ENCODE results near the gene IGFN1. TPM values are rescaled to one million over a fixed set of nuclear protein-coding genes. Genes with fewer than 3 reads are reported as not detected.

Gene IGFN1
- total and polyA plus RNA-seq, 10 donors: 0.02 to 0.03 (median 0.02) TPM; not detected in 7

GRCh38 chr1:201218409-201218808, 27.8 kb downstream of the IGFN1 start:
- DNase-seq: no peak

DNA sequence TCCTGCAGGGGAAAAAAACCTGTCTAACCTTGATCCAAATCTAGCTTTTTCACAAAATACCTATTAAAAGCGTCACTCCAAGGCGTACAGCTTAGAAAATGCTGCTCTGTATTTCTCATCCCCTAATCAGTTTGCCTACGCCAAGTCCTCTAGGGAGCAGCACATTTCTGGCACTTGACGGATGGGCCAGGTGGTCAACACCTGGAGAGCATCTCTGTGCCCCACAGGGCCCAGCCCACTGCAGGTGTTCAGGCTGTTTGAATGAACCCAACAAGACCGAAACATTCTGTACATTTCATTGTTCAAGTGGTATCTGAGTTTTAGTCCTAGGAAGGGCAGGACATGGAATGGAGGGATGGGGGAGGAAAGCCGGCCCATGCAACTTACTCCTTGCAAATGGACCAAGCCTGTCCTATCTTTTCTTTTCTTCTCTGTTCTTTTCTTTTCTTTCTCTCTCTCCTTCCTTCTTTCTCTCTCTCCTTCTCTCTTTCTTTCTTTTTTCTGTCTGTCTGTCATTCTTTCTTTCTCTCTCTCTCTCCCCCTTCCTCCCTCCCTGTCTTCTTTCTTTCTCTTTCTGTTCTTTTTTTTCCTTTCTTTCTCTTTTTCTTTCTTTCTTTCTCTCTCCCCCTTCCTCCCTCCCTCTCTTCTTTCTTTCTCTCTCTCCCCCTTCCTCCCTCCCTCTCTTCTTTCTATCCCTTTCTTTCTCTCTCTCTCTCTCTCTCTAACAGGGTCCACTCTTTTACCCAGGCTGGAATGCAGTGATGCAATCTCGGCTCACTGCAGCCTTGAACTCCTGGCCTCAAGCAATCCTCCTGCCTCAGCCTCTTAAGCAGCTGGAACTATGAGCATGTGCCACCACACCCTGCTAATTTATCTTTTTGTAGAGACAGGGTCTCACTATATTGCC, 29.1 kb downstream of the IGFN1 start:
- intact Hi-C loops (cut with DNase I; ENCODE audit: low total_unique reads): no loop called here
- H3K9me3 ChIP-seq: no peaks in the 10 kb centered on the region
- no peak overlapping the region for H3K27ac ChIP-seq
- no peak for DNase-seq
- no peak overlapping the region for H3K4me3 ChIP-seq
- WGBS, 5 donors: 86 to 91% (median 90%) methylated on average over 7 of the region's 7 CpGs
- TF ChIP-seq POLR2AphosphoS5 (IDR thresholded peaks at IDR 0.05): no peak
- TF ChIP-seq POLR2A (IDR thresholded peaks at IDR 0.05): no peak
- TF ChIP-seq CTCF (IDR thresholded peaks at IDR 0.05 in 8 of 11, conservative IDR thresholded peaks at IDR 0.05 in 3 of 11): no peak
- H3K27me3 ChIP-seq (replicated peaks in 1 of 7): peaks cover 0 to 3% (median 0%) of the 10 kb centered on the region in 7 donors
- peaks cover 0 to 4% (median 0%) of the 10 kb centered on the region in 6 donors for H3K4me1 ChIP-seq
- H3K36me3 ChIP-seq: no peaks in the 10 kb centered on the region

More at GRCh38 chr1:201218409-201218808, 27.8 kb downstream of the IGFN1 start:
- no peaks in the 10 kb centered on the region for H3K36me3 ChIP-seq
- intact Hi-C loops (cut with DNase I; ENCODE audit: low total_unique reads): no loop called here
- no peaks in the 10 kb centered on the region for H3K9me3 ChIP-seq
- WGBS, 5 donors: 92 to 96% (median 93%) methylated on average over 10 of the region's 10 CpGs
- H3K27ac ChIP-seq: no peak overlapping the region
- peaks cover 0 to 4% (median 0%) of the 10 kb centered on the region in 6 donors for H3K4me1 ChIP-seq
- TF ChIP-seq POLR2A (IDR thresholded peaks at IDR 0.05) (no peak), CTCF (IDR thresholded peaks at IDR 0.05 in 8 of 11, conservative IDR thresholded peaks at IDR 0.05 in 3 of 11) (no peak), POLR2AphosphoS5 (IDR thresholded peaks at IDR 0.05) (no peak)
- no peaks in the 10 kb centered on the region for H3K27me3 ChIP-seq (replicated peaks in 1 of 7)
- H3K4me3 ChIP-seq: no peak overlapping the region

GRCh38 chr1:201220388-201220715, 29.7 kb downstream of the IGFN1 start:
- intact Hi-C loops (cut with DNase I; ENCODE audit: low total_unique reads): no loop called here
- Histone ChIP-seq H3K4me3 (no peak overlapping the region), H3K9me3 (no peaks in the 10 kb centered on the region), H3K27me3 (replicated peaks in 1 of 7) (peaks cover 0 to 4% (median 0%) of the 10 kb centered on the region in 7 donors), H3K4me1 (peaks cover 0 to 4% (median 0%) of the 10 kb centered on the region in 6 donors), H3K27ac (no peak overlapping the region), H3K36me3 (no peaks in the 10 kb centered on the region)
- 88 to 100% (median 94%) methylated on average over 1 of the region's 1 CpG for WGBS, 5 donors
- TF ChIP-seq CTCF (IDR thresholded peaks at IDR 0.05 in 8 of 11, conservative IDR thresholded peaks at IDR 0.05 in 3 of 11) (no peak), POLR2A (IDR thresholded peaks at IDR 0.05) (no peak), POLR2AphosphoS5 (IDR thresholded peaks at IDR 0.05) (no peak)
- no peak for DNase-seq

DNA sequence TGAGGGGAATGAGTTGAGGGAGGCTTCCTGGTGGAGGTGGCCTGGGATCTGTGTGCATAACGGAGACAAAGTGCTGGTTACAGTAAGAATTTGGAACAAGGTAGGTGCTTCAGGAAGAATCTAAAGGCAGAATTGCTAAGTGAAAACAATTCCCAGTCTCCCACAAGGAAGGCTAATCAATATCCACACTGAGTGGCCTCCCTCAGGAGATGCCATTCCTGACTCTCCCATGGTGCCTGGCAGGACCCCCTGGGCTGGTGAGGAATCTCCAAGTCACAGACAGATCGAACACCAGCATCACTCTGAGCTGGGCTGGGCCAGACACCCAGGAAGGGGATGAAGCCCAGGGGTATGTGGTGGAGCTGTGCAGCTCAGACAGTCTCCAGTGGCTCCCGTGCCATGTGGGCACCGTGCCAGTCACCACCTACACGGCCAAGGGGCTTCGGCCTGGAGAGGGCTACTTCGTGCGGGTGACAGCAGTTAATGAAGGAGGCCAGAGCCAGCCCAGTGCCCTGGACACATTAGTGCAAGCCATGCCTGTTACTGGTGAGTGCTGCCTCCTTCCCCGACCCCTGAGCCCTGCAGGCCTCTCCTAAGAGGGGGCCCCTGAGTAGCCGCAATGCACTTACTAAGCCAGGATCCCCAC, 30.7 kb downstream of the IGFN1 start:
- intact Hi-C loops (cut with DNase I; ENCODE audit: low total_unique reads): no loop called here
- Histone ChIP-seq H3K27me3 (replicated peaks in 1 of 7) (peaks cover 0 to 10% (median 0%) of the 10 kb centered on the region in 7 donors), H3K36me3 (no peaks in the 10 kb centered on the region), H3K4me3 (no peak overlapping the region), H3K27ac (no peak overlapping the region), H3K4me1 (peaks cover 0 to 4% (median 0%) of the 10 kb centered on the region in 6 donors), H3K9me3 (no peaks in the 10 kb centered on the region)
- TF ChIP-seq POLR2AphosphoS5 (IDR thresholded peaks at IDR 0.05) (no peak), POLR2A (IDR thresholded peaks at IDR 0.05) (no peak), CTCF (IDR thresholded peaks at IDR 0.05 in 8 of 11, conservative IDR thresholded peaks at IDR 0.05 in 3 of 11) (no peak)
- DNase-seq: no peak
- 84 to 94% (median 87%) methylated on average over 4 to 10 of the region's 10 CpGs for WGBS, 5 donors
